ENCODE measurements around the gene PROX1. TPM values are rescaled to one million over a fixed set of nuclear protein-coding genes. Genes with fewer than 3 reads are reported as not detected.

The PROX1 gene
- total RNA-seq, result not detected

- DNase-seq, result no peak
Measured at GRCh38 chr1:213987927-213988506, at the start of gene PROX1. TSS of gene PROX1 (plus strand) at chr1:213987973. CDS start at chr1:213996536, 8,563 bp downstream.

DNA sequence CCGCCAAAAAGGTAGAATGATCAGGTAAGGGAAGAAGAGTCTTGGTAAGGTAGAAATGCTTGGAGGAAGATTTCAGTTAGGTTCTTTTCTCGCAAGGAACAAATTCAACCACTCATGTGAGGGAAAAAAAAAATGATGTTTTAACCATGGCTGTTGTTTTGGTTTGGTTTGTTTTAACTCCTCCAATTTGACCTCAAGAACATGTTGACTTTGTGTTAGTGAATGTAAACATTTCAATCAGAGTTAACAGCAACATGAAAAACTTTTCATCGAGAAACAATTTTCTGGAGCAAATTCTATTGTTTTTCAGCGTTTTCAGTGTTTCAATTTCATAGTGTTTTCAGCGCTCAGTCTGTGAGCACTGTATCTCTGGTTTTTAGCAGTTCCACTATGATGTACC, 49.0 kb upstream of the PROX1 start:
- no peak for DNase-seq

GRCh38 chr1:213939888-213940287, 47.9 kb upstream of the PROX1 start:
- no peak for DNase-seq

DNA sequence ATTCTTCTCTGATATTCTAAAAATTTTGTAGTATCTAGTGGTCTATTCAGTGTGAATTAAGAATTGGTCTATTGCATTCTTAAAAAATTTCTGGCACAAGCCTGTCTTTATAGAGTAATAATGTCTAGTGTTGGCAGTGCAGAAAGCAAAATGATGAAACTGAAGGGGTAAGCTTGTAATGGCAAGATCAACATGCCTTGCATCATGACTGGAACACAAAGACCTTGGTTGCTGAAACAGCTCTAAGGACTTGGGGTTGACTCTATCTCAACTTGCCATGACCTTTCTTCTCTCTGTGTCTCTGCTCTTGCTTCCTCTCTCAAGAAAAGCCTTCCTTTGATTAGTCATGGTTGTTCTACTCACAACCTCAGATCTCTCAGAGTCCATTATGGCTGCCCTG, 46.8 kb upstream of the PROX1 start:
- no peak for DNase-seq

- DNase-seq, result no peak
Measured at GRCh38 chr1:213942061-213942460, 45.7 kb upstream of the PROX1 start.

DNA sequence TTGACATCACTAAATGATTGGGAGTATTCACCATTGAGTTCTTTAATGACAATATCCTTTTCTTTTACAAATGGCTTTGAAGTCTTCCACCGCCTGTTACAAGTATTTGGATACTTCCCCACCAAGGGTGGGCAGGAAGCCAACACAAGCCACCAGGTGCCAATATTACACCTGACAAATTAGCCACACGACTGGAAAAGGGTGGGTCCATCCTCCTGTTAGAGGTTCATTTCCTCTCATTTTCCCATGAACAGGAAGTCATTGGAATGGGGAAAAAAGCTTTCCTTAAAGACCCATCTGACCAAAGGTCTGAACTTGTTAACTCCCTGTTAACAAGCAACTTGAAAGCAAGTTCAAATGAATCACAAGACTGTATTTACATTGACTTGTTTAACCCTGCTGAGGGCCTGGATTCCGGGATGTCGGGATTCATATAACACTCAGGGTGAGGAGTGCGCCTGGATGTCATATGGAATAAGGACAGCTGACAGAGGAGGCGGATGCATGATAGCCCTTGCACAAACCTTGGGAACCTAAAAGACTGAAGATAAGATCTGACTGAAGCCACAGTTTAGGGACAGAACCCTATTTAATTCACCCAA, 40.5 kb upstream of the PROX1 start:
- DNase-seq, result no peak

- DNase-seq, result no peak
Measured at GRCh38 chr1:213951876-213952275, 35.9 kb upstream of the PROX1 start.

GRCh38 chr1:213953806-213954205, 34.0 kb upstream of the PROX1 start:
- DNase-seq, result no peak

DNA sequence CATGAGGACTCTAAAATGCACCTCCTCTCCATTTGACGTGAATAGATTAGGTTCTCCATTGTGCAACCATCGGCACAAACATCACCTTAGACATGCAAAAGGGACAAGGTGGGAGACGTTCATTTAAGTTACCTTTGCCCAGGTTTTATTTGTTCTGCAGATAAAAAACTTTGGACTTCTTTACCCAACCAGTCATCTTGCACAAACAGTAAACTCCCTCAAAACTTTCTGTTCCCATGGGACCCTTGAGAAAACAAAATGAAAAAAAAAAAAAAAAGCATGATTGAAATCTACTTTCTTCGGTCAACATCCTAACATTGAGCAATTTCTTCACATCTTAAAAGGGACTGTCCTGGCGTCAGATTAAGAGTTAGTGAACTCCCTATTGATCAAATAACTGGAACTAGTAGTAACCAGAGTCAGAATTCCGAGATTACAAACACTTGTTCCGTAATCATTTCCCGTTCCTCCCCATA, 31.4 kb upstream of the PROX1 start:
- DNase-seq, result no peak

DNA sequence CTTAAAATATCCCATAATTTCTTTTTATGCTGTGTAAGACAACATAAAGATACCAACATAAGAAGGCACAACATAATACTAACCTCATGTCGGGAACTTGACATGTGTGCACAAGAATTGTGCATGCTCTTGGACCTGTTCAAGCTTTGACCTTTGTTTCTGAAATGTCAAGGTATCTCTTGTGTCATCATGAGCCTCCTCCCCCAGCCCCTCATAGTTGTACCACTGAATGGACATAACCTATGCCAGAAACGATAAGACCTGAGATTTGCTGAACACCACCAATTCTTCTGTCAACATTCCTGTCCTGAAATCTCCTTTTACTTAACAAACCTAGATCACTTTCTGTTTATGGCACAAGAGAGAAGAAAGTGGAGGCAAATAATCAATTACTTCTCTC, 29.4 kb upstream of the PROX1 start:
- no peak for DNase-seq

- no peak for DNase-seq
Measured at GRCh38 chr1:213960963-213961362, 26.8 kb upstream of the PROX1 start.

GRCh38 chr1:213962508-213962907, 25.3 kb upstream of the PROX1 start:
- DNase-seq, result no peak

DNA sequence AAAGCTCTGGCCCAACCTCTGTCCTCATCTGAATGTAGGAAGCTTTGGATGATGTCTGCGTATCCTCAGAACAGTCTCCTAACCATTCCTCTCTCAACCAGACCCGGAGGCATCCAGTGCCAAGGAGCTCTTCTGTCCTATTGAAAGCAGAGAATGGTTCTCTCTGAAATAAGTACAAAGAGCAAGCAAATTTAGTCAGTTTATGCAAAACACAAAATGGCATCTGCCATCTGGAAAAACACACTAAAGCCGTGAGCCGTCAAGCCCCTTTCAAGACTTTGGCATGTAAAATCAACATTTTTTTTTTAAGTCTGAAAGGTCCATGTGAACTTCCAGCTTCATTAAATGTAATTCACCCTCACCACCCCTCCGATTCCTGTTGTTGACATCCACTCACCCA, 21.7 kb upstream of the PROX1 start:
- no peak for DNase-seq

DNA sequence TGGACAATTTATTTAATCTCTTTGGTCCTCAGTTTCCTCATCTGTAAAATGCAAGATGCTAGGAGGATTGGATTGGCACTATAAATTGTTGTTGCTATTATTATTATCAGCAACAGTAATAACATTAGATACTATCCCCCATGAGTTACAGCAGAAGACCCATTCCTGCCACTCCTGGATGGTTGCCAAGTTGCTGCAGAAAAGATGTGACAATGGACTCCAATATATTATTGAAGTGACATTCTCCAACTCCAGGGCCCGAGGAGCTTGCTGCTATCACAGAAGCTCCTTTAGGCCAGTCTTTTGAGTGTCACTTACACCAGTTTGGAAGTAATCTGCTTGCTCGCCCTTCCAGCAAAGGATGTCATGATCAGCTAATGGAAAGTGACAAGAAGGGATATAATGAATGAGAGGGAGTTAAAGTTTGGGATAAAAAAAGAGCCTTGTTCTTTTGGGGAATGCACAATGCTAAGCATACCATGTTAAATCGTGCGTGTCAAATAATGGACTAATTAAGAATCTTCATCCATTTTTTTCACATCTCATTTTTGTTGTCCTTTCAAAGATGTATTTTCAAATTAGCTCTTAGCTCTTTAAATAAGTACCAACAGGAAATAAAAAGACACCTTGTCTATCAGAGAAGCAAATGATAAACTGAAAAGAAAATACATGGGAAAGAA, 19.5 kb upstream of the PROX1 start:
- DNase-seq, result no peak

DNA sequence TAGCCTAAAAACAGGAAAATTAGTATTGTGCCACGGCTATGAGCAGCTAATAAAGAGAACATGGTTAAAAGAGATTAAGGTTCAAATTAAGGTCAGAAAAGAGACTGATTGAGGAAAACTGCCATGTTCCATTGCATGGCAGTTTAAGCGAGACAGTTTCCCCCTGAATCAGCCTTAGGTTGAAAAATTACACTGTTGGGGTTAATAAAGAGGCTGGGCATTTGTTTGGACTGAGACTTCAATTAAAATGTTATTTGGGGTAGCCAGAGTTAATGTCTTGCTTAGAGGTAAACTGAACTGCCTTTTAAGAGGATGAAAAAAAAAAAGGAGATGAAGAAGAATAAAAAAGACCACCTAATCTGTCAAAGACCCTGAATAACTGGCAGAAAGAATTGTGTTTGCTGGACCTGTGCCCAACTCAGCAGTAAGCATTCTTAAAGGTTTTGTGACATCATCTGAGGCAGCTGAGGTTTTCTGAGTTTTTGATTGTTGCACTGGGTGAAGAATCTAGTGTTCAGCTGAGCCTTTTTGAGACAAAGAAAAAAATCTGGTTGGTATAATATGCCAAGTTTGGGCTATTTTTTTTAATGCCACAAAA, 17.7 kb upstream of the PROX1 start:
- no peak for DNase-seq

DNA sequence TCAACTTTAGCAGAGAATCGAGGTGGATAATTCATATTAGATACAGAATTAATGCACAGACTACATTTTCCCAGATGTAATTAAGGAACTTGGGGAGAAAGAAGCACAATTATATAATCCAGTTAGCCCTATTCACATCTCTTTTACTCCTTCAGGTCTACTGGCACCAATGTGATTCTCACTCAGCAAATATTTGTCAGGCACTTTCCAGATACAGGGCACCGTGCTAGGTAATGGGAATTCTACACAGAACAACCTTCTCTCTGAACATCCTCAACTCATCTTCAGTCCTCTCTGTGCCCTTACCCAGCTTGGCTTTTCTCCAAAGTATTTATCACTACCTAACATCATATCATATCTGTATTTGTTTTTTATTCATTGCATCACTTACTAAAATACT, 15.6 kb upstream of the PROX1 start:
- DNase-seq, result no peak

DNA sequence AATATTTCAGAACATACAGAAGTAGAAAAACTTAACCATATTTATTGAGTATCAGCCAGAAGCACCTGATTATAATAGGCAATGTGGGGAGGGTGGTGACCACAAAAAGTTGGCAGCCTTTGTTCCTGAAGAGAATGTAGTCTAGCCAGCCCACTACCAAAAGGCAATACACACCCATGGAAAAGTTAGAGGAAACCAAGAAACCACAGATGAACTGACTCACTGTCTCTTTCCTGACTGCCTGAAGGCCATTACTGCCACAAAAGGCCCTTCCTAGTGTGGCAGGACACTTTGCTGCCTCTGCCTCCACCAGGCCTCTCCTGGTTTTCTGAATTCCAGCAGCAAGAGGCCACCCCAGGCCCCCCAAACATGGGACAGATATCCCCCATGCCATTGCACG, 14.6 kb upstream of the PROX1 start:
- DNase-seq, result no peak

- no peak for DNase-seq
Measured at GRCh38 chr1:213976665-213977485, 10.9 kb upstream of the PROX1 start.

GRCh38 chr1:213977486-213977842, 10.3 kb upstream of the PROX1 start:
- DNase-seq, result no peak

GRCh38 chr1:213977909-213978308, 9.9 kb upstream of the PROX1 start:
- no peak for DNase-seq

GRCh38 chr1:213979751-213980586, 7.8 kb upstream of the PROX1 start:
- no peak for DNase-seq

GRCh38 chr1:213980906-213981305, 6.9 kb upstream of the PROX1 start:
- DNase-seq, result no peak
